HG03565 (cell line): Measurements from ENCODE around the gene FUBP3.

Experiments
- ATAC-seq: cut with Tn5 transposase; IDR thresholded peaks from one replicate; pipeline ENCODE4 v1.9.1; 2021; ENCODE audit warnings: mild to moderate bottlenecking, moderate library complexity; ENCODE audit not compliant: unreplicated experiment

FUBP3 gene

DNA sequence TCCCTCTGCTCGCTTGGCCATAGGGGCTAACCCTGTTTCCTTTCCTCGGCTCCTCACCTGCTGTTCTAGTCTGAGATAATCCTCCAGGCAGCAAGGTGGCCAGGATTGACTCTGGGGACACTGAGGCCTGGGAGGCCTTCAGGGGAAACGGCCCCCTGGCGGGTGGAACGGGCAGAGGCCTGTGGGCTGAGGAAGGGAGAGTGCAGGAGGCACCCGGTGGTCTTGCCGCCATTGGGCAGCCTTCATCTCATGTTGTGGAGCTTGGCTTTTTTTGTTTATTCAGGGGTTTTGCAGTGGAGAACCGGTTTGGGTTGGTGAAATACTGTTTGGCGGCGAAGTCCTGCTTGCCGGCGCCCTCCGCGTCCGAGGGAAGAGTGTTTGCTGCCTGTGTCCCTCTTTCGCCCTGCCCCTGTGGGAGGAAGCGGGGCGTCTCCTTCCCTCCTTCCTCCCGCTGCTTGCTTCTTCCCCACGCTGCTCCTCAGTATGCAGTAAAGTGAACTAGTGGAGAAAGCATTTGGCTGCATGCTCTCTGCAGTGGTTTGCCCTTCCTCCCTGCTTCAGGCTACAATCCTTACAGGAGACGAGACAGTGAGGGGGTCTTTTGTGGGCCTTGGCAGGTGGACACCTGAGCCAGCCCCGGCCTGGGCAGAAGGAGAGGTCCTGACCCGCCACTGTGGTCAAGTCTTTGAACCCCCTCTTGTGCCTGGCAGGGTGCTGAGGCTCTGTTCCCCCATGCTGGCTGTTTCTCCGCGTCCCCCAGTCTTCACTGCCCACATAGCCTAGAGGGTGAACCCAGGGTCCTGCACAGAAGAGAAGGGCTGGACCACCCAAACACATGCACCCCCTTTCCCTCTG is 54.2 kb downstream of the FUBP3 start:
- ATAC-seq, result no peak

DNA sequence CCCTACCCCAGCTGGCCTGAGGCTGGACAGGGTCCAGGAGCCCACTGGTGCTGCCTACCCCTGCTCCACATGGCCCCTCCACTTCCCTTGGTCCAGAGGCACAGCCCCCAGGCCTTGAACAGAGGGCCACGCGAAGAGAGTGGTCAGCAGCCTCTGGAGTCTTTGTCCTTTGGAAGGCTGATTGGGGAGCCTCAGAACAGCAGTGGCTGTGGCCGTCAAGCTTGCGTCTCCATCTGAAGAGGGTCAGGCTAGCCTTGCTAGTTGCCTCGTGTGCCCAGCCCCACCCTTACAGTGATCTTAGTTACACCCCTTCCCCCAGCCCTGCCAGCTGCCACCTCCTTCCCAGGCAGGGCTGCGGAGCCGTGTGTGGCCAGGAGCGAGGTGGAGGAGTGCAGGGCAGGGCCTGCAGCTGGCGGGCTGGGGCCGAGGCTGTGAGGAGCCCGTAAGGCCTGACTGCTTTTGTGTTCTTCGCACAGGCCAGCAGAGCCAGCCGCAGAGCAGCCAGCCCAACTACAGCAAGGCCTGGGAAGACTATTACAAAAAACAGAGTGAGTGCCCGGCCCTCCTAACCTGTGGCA is 54.9 kb downstream of the FUBP3 start:
- ATAC-seq, result no peak

DNA sequence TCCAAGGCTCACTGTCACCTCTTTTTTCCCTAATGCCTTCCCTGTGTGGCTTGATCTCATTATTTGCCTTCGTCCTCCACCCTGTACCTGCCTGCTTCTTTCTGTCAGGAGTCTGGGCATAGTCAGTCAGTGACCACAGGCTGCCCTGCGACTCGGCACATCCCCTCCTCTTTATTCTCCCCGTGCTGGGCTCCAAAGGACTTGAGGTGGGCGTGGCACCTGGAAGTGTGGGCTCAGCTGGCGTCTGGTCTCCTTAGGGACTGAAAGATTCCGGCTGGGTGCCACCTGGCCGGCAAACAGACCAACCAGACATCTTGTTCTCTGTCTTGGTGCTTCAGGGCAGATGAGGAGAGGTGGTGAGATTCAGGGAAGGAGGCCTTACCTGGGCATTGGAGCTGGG is 55.4 kb downstream of the FUBP3 start:
- ATAC-seq, result no peak

DNA sequence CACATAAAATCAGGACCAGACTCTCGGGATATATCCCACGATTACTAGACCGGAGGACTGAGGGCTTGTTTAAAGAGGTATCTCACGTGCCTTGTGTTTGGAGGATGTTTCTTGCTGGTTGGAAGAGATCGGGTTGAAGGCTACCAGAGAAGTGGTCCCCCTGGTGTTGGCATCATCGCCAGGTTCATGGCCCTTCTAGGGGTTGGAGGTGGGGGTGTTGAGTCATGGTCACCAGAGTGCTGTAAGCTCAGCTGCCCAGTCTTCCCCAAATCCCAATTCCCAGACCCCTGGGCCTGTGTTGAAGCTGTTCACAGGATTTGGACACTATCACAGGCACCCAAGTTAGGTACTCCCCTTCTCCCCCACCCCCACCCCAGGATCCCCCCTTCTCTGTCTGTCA is 55.9 kb downstream of the FUBP3 start:
- no peak for ATAC-seq

DNA sequence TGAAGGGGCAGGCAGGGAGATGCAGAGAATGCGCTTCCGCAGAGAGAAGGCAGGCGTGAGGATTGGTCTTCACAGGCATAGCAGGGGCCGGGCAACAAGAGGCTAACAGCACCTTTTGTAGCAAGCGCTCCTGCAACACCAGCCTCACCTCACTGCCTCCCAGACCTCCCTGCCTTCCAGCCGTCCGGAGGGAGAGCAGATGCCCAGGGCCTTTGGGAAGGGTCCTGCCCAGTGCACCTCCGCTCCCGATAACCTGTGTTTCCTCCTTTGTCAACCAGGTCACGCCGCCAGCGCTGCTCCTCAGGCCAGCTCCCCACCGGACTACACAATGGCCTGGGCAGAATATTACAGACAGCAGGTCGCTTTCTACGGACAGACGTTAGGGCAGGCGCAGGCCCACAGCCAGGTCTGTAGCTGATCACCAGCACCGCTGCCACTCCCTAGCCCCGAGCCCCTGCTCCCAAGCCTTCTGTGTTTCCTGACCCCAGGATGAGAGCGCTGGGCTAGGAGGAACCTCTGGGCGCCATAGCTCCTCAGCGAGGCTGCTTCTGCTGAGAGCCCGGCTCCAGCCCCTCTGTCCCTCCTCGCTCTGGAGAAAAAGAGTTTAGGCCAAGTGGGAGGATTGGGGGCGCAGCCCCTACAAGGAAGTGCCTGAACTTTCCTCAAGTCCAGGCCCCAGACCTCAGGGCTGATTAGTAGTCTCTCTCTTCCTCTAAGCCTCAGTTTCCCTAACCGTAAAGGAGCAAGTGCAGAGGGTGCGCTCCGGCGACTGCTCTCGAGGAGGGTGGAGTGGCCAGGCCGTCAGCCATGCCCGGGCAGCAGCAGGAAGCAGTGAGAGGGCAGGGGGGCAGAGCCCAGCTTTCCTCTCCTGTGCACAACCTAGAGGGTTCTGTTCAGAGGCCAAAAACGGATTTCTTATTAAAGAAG is 56.6 kb downstream of the FUBP3 start:
- ATAC-seq, result no peak

DNA sequence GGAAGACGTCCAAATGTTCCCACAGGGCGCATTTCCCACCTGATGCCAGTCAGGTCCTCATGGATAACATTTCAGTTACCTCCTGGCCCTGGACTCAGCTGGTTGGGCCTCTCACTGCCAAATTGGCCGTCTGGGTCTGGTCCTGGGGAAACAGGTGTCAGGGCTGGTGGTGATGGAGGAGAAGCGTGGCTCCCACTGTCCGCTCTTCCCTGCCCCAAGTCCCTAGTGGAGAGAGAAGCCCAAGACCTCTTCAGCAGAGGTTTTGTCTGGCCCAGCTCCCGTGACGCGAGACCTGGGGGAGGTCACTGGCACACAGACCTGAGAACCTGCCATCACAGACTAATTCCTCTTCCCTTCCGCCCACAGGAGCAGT is 57.3 kb downstream of the FUBP3 start:
- no peak for ATAC-seq

DNA sequence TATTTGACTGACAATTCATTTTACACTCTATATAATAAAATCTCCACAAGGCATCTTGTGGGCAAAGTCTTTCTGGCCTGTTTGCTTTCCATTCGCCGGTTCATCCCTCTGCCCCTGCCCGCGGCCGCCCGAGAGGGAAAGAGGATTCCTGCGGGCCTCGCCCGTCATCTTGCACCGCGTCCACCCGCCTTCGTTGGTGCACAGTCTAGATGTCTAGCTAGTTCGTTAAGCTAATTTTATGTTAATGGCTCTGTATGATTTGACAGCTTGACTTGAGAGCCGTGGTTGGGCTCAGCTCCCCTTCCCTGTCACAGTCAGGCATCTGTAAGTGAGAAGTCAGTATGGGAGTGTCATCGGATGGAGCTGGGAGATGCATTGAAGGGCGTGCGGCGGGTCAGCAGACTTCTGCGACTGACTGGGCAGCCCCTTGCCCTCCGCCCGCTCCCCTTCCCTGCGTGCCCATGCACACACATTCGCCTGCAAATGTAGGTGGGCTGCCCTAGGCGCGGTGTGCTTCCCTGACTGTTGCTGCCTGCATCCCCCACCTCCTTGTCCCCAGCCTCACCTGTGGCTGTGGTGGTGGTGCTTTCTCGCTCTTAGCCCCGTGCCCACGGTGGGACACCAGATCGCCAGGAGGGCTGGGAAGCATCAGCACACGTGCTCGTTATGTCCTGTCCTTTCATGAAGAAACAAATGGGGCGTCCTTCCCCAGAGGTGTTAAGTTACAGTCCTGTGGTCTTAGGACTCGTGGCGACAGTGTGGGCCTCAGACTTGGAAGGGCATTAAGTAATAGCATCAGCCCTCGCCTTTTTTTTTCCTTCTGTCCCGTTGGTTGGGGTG is 59.1 kb downstream of the FUBP3 start:
- ATAC-seq, result no peak

DNA sequence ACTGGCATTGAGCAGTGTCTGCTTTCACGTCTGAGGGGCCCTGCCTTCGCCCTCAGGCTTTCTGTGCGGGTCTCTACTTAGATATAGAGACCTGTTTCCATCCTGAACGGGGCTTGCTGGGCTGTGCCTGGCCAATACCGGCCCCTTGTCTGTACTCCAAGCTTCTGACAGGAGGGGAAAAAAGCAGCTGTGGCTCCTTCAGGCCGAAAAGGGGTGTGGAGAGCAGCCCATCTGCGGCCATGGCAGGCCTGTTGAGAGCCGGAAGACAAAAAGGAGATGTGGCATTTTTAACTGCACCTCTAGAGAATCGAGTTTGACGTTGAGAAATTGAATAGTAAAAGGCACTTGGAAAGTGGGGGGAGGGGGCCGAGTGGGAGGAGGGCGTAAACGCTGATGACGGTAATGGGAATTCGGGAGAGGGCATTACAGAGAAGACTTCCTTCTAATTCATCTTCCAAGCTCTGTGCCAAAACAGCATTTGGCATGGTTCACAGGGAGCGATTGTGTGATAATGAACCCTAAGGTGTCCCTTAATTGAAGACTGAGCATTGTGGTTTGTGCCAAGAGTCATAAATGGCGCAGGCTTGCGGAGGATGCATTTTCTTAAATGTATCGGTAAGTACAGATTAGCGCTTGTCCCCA is 59.9 kb downstream of the FUBP3 start:
- no peak for ATAC-seq

DNA sequence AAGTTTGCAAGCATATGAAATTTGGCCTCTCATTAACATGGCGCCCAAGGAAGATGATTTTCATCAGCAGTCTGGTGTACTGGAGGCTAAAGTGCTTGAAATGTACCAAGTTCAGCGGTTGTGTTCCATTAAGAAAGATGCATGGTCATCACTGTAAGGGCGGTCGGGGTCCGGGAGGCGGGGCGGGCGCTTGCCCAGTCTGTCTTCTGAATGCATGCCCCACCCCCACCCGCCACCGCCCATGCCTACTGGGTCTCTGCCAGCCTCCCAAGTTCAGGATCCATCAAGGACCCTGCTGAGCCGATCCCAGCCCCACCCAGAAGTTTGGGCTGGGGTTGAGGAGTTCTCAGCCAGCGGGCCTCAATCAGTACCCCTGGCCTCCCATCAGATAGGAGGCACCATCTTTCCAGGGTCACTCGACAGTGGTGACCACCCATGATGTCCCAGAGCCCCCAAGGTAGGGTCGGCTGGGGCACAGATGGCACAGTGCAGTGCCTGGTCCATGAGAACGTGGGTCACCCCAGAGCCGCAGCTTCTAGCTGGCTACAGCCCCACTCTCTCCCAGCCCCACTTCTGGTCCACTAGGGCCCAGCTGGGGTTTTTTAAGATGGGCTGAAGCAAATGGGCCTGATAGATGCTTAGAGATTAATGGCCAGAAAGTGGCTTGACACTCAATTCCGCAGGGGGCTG is 60.6 kb downstream of the FUBP3 start:
- ATAC-seq, result no peak

DNA sequence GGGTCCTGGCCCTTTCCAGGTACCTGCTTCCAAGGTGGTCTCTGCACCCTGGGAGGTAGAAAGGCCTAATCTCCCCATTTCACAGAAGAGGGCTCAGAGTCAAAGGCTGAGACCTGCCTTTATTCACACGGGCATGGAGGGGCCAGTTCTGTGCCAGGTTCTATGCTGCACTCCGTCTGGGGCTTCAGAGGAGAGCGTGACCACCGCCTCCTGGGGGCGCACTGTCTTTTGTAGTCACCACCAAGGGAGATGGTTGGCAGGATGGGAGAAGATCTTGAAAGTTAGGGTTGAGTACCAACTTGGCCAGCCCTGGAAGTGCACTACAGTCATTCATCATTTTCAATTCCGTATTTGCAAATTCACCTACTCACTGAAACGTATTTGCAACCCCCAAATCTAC is 61.3 kb downstream of the FUBP3 start:
- ATAC-seq, result no peak

DNA sequence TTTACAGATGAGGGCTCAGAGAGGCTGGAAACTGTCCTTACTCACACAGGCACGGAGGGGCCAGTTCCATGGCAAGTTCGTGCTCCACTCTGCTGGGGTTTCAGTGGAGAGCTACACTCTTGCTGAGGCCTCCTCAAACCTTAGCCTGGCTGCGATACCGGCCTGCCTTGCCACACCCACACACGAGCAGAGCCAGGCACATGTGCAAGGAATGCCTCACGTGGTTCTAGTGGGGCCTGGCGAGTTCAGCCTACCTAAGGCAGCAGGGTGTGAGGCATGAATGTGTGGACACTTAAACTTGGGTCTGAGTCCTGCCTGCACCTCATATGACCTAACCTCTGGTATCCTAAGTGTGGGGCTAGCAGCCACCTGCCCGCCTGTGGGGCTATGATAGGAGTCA is 63.5 kb downstream of the FUBP3 start:
- no peak for ATAC-seq

DNA sequence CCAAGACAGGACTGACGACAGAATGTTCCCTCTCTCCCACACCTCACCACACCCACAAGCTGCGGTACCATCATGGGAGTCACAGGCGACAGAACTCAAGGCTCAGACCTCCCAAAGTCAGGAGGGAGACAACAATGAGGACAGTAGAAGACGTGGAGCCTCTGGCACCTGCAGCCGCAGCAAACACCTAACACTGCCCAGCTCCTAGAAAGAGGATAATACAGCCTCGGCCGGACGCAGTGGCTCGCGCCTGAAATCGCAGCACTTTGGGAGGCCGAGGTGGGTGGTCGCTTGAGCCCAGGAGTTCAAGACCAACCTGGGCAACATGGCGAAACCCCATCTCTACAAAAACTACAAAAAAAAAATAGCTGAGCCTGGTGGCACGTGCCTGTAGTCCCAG is 71.8 kb downstream of the FUBP3 start:
- no peak for ATAC-seq

DNA sequence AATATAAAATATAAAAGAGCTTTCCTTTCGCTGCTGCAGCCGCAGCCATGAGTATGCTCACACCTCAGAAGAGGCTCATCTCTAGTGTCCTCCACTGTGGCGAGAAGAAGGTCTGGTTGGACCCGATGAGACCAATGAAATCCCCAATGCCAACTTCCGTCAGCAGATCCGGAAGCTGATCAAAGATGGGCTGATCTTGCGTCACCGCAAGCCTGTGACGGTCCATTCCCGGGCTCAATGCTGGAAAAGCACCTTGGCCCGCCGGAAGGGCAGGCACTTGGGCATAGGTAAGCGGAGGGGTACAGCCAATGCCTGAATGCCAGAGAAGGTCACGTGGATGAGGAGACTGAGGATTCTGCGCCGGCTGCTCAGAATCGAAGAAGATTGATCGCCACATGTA is 72.4 kb downstream of the FUBP3 start:
- no peak for ATAC-seq

DNA sequence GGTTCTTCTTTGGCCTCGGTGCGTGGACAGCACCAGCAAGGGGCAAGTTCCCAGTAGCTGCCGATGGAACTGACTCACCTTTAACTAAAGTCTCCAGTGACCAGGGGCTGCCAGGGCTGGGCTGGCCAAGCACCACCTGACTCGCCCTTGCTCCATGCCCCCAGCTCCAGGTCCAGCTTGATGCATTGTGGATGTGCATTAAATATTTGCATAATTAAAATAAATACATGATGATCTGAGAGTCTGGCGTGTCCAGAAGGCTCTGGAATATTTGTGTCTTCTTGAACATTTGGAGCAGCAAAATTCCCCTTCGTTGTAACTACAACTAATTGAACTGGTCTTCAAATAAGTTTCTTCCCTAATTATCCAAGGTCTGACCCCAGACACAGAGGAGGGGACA is 75.5 kb downstream of the FUBP3 start:
- ATAC-seq, result no peak

DNA sequence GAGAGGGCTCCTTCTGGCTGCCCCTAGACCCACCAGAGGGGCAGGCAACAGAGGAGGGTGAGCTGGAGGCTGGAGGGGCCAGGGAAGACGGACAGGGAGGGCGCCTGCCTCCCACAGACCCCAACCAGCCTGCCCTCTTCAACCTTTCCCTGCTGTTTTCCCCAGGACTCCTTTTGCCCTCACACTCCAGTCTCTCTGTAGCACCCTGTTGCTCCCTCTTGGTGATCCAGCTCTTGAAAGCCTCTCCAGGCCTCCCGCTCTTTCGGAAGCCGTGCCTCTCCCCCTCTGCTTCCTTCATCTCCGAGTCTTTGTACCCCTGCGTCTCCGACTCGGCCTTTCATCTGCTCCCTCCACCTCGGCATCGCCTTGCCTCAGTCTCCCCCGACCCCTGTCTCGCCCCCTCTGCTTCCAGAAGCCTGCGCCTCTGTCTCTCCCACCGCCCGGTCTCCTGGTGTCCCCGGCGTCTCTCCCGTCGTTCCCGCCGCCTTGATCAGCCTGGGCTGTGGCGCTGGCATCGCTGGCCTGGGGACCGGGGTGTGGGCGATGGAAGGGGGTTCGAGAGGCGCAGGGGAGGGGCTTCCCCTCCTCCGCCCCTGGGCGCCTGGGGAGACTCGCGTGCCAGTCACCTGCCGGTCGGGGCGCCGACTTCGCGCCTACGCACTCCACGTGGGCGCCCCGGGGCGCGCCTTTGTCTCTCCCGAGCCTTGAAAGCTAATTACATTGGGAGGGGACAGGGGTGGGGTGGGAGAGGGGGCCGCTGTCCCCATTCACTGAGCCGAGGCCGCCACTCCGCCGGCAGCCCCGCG is 79.7 kb downstream of the FUBP3 start:
- no peak for ATAC-seq

DNA sequence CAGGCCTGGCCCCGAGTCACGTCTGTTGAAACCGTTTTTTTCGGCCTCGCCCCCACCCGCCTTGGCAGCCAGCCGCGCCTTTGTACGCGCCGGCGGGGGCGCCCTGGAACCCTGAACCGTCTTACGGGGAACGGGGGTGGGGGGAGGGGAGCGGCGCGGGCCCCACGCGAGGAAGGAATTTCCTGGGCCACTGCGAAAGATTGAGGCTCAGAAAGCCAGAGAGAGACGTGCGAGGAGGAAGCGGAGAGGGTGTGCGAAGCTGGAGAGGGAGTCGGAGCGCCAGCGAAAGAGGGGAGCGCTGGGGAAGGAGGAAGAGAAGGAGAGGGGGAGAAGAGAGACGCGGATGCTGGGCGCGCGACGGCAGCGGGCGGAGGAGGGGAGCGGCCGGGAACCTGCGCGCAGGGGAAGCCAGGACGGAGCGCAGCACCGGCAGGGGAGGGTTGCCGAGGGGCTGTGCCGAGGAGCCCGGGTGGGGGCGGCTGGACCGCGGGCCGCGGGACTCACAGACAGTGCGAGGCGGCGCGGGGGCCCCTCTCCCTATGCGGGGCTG is 80.4 kb downstream of the FUBP3 start:
- no peak for ATAC-seq

DNA sequence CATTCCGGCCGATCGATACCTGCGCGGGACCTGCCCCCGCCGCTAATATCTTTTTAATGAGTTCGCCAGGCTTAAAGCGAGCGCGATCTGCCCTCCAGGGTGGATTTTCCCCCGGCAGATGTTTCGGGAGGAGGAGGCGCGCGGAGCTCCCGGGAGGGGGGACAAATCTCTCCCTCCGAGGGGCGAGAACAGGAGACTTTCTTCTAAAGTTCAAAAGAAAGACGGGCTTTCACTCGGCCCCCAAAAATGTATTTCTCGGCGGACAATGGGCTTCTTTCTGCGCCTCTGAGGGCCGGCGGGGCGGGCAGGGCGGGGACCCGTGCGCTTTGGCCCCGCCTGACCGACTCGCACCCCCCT is 80.9 kb downstream of the FUBP3 start:
- no peak for ATAC-seq

DNA sequence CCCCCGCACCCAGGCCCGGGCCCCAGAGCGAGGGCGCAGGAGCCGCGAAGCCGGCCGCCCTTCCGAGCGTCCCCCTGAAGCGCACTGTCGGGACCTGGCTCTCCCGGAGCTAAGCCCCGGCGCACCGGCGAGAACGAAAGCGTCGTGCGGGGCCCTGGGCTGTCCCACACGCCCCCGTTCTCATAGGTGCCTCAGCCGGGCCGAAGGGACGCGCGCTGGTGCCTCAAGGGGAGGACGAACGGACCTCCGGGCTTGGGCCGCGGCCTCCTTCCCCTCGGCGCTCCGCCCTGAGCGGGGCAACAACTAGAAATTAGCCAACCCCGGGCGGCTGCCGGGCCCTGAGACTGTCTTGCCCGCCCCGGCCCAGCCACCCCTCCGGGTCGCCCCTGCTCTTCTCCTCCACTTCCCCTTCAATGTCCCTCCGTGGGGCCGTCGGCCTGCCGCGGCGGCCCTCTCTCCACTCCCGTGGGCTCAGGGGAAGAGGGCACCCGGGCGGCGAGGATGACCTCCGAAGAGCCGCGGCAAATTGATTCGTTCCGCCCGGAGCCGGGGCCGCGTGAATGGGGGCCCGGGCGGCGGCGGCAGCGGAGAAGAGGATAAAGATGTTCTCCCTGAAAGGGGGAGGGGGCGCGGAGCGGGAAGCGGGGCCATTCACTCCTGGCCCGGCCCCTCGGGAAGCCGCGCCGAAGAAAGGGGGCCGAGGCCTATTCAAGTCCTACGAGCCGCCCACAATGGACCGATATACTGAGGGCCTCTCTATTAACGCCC is 81.5 kb downstream of the FUBP3 start:
- ATAC-seq, result no peak
